ENCODE measurements around the gene ATP4A.
A peak's percentile ranks its signal among the peaks of the same experiment; 100 is the strongest.

ATP4A gene

DNA sequence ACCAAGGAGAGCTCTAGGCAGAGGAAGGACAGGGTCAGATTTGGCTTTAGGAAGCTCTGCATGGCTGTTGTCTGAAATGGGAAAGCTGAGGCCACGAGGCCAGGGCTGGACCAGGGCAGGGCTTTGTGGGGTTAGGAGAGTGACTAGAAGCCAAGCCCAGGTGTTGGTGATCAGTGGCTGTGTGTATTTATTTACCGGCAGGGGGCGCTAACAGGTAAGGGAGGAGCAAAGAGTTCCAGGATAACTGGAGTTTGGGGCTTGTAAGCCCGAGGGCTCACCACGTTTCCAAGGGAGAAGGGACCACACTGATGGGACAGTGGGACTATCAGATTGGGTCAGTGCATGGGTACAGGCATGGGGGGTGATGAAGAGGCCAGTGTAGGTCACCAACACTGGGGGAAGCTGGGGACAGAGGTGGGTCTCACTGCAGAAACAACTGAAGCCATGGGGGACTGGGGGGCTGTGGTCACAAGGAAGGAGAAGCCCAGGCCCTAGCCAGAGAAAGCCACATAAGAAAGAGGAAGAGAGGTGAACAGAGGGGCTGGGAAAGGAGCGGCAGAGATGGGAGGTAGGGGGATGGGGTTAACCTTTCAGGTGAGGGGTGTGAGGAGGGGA, 14.2 kb downstream of the ATP4A start:
- DNase-seq, result peak; percentile 85

- no peak for DNase-seq
These were observed 16.9 kb downstream of the ATP4A start for GRCh38 chr19:35546532-35546931.

GRCh38 chr19:35545855-35546381, 17.5 kb downstream of the ATP4A start:
- DNase-seq, result peak; percentile 46

- DNase-seq, result peak; percentile 90
These were observed 18.2 kb downstream of the ATP4A start, which contains the start of gene TMEM147 for GRCh38 chr19:35545001-35545854. Gene TMEM147, plus strand, starts transcription at chr19:35545626. Its CDS starts 114 bp downstream, at chr19:35545740.

GRCh38 chr19:35544110-35544802, 19.2 kb downstream of the ATP4A start:
- DNase-seq, result no peak

- DNase-seq, result no peak
These were observed 20.0 kb downstream of the ATP4A start for GRCh38 chr19:35543280-35544109.

DNA sequence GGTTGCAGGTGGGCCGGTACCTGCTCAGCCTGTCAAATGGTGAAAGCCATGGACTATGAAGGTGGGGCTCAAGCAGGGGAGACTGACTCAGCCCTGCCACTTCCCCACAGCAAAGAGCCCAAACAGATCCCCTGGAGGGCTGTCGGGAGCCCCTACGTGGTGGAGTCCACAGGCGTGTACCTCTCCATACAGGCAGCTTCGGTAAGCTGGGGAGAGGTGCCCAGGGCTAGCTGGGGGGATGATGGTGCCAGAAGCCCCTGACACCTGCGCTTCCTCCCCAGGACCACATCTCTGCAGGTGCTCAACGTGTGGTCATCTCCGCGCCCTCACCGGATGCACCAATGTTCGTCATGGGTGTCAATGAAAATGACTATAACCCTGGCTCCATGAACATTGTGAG, 21.2 kb downstream of the ATP4A start:
- no peak for DNase-seq

GRCh38 chr19:35540356-35540927, 23.0 kb downstream of the ATP4A start:
- DNase-seq, result no peak

- no peak for DNase-seq
These were observed 23.6 kb downstream of the ATP4A start for GRCh38 chr19:35539850-35540249.

GRCh38 chr19:35539314-35539713, 24.1 kb downstream of the ATP4A start:
- DNase-seq, result no peak

DNA sequence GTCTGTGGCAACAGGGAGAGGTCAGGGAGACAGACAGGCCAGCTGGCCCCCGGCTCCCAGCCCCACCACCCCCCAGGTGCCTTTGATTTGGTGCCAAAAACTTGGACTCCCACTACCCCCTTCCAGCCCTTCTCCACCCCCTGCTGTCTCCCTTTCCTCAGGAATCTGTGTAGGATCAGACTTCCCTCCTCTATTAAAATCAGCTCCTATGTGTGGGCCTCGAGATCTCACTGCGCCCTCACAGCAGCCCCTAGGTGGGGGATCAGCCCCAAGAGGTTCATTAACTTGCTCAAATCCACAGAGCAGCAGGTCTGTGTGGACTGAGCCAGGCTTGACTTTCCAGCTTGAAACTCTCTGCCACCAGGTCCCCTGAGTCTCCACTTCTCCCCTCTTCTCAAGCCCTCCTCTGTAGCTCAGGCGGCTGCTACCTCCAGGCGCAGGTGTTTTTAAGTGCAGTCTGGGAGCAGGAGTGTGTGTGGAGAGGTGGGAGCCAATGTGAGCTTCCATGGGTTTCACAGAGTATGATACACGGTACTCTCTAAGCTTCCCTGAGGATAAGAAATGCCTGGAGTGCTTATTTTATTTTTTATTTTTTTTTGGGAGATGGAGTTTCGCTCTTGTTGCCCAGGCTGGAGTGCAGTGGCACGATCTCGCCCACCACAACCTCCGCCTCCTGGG, 28.5 kb downstream of the ATP4A start:
- DNase-seq, result no peak

- DNase-seq, result no peak
These were observed 29.6 kb downstream of the ATP4A start for GRCh38 chr19:35533822-35534392.

GRCh38 chr19:35533201-35533821, 30.1 kb downstream of the ATP4A start, which contains the start of gene GAPDHS:
Gene GAPDHS, plus strand, starts transcription at chr19:35533456. Its CDS starts 72 bp downstream, at chr19:35533528.
- DNase-seq, result no peak

GRCh38 chr19:35531291-35531690, 32.2 kb downstream of the ATP4A start:
- no peak for DNase-seq

GRCh38 chr19:35529241-35530218, 33.9 kb downstream of the ATP4A start:
- no peak for DNase-seq

DNA sequence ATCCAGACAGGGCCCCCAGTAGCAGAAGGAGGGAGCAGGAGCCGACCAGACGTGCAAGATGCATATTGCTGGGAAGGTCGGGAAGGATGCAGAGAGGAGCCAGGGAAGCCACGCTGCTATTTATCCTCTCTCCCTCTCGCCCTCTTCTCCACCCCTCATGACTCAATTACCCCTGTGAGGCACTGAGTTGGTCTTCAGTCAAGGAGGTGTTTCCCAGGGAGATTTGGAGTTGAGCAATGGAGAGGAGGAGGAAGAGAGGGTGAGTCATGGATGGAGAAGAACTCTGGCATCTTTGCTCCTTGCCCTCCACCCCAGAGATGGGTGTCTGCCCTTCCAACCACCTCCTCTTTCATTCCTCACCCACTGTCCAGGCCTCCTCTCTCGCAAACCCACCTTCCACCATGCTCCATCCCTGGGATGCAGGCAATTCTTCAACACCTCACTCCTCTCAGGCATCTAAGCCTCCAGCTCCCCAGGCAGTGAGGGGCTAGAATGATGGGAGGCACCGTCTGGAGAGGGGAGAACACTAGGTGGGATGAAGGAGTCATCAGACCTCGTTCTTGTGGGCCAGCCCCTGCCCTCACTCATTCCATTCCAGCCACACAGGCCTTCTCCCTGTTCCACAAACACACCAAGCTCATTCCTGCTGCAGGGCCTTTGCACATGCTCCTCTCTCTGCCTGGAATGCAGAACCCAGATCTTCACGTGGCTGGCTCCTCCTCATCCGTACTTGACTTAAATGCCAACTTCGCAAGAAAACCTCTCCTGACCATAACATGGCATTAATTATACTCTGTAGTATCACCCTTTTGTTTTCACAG, 35.0 kb downstream of the ATP4A start, which contains the start of gene SBSN:
SBSN (minus strand) TSS at position 94 of the 821 bp plus-strand sequence; CDS start at position 64, 30 bp downstream.
- no peak for DNase-seq

DNA sequence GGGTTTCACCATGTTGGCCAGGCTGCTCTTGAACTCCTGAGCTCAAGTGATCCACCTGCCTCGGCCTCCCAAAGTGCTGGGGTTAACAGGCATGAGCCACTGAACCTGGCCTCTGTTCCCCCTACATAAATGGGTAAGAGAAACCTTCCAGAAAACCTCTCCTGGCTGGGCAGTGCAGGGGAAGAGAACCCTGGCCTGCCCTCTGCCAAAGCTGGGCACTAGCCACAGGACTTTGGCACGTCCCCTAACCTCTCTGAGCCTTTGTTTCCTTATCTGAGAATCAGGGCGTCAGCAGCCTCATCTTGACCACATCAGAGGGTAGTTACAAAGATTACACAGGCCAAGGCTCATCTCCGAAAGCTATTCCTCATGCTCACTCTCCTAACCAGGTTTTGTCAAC, 37.6 kb downstream of the ATP4A start:
- DNase-seq, result no peak

DNA sequence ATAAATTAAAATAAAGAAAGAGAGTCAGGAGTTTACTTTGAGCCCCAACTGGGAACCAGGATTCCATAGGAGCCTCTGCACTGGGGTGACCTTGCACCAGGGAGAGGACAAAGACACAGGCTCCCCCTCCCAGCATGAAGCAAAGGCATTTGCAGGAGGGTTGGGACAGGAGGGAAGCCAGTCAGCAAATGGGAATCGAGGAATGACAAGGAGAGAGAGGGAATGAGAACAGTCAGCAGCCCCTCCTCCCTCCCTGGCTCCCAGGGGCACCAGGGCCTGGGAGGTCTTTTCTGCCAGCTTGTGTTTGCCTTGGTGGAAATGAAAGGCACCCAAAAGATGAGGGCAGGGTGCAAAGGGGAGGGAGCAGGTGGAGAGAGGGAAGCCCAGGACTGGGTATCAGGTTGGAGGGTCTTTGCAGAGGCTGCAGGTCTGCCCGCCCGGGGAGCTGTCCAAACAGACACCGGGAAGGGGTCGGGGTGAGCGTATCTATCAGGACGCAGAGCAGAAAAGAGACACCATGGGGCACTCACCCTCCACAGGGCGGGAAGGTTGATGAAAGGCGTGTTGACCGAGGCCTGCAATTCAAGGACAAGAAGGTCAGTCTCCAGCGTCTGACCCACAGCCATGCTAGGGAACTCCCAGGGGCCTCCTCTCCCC, 39.1 kb downstream of the ATP4A start:
- no peak for DNase-seq

Data from hematopoietic multipotent progenitor cell treated with erythropoietin and hydrocortisone succinate and interleukin-3 and kit ligand, for 8 days (in vitro differentiated cells).